A673 (cell line): ENCODE measurements around the gene LEF1.

Experiments used
- CTCF ChIP-seq: fragments of 300-800, 200-600 bp; sonication (generic); conservative IDR thresholded peaks from 2 replicates; pipeline ENCODE4 v1.5.1; 2017; ENCODE audit warnings: low read depth, mild to moderate bottlenecking, antibody characterized with exemption, low read length, moderate library complexity, mixed read lengths
- EZH2 ChIP-seq: fragments of 200-600 bp; sonication (generic); IDR thresholded peaks from 2 replicates; pipeline ENCODE4 v1.6.1; 2017; ENCODE audit warnings: borderline replicate concordance, low read depth, mild to moderate bottlenecking, mixed read lengths, antibody characterized with exemption, low read length; ENCODE audit not compliant: poor library complexity, severe bottlenecking

- no peak for TF ChIP-seq EZH2
- TF ChIP-seq CTCF = no peak
These were observed 119.3 kb downstream of the LEF1 start for GRCh38 chr4:108049406-108049805.
